Neuron (in vitro differentiated cells): Measurements from ENCODE around the gene CRYGS.

Experiments used
- H2AFZ ChIP-seq: one replicate; pipeline ENCODE4 v1.6.1; 2013; ENCODE audit warnings: low read depth, mild to moderate bottlenecking, inconsistent platforms, low read length, moderate library complexity
- H3K27me3 ChIP-seq: one replicate; pipeline ENCODE4 v1.6.1; 2013; ENCODE audit warnings: low read length; ENCODE audit not compliant: insufficient read depth
- H3K36me3 ChIP-seq: one replicate; pipeline ENCODE4 v1.6.1; 2013; ENCODE audit warnings: low read length; ENCODE audit not compliant: insufficient read depth
- H3K4me1 ChIP-seq: one replicate; pipeline ENCODE4 v1.6.1; 2013; ENCODE audit warnings: low read length; ENCODE audit not compliant: insufficient read depth
- H3K4me3 ChIP-seq: 2 replicates; pipeline ENCODE4 v1.5.1; 2013; ENCODE audit warnings: mild to moderate bottlenecking, low read length, moderate library complexity
- H3K9me3 ChIP-seq: one replicate; pipeline ENCODE4 v1.6.1; 2013; ENCODE audit warnings: low read length

CRYGS gene

GRCh38 chr3:186492385-186492984, 51.7 kb downstream of the CRYGS start:
- Histone ChIP-seq H3K9me3 (no peaks in the 10 kb centered on the region), H3K4me3 (no peak overlapping the region)

GRCh38 chr3:186489507-186489906, 54.7 kb downstream of the CRYGS start:
- Histone ChIP-seq H3K9me3 (no peaks in the 10 kb centered on the region), H3K4me1 (peaks cover 8% of the 10 kb centered on the region), H2AFZ (no peak overlapping the region), H3K4me3 (no peak overlapping the region), H3K36me3 (no peaks in the 10 kb centered on the region), H3K27me3 (no peaks in the 10 kb centered on the region)

More at GRCh38 chr3:186492385-186492984, 51.7 kb downstream of the CRYGS start:
- no peaks in the 10 kb centered on the region for H3K27me3 ChIP-seq
- peaks cover 16% of the 10 kb centered on the region for H3K4me1 ChIP-seq
- H2AFZ ChIP-seq: no peak overlapping the region
- H3K36me3 ChIP-seq: no peaks in the 10 kb centered on the region
